Mesothelial cell of epicardium (in vitro differentiated cells): Measurements from ENCODE around the gene ATG5. TPM values are rescaled to one million over a fixed set of nuclear protein-coding genes. Genes with fewer than 3 reads are reported as not detected.

Experiments used
- DNase-seq, 2 experiments: peaks; one replicate each; pipeline ENCODE4 v3.0.0; 2021; ENCODE audit warnings: low spot score in 2 of 2; ENCODE audit not compliant: unreplicated experiment in 2 of 2
- H3K27ac Mint-ChIP-seq: 2 replicates; pipeline ENCODE4 v1.8.0; 2021; ENCODE audit warnings: mixed read lengths
- H3K27me3 Mint-ChIP-seq: 2 replicates; pipeline ENCODE4 v1.8.0; 2021; ENCODE audit warnings: low read depth, mixed read lengths
- H3K36me3 Mint-ChIP-seq: 2 replicates; pipeline ENCODE4 v1.8.0; 2021; ENCODE audit warnings: mixed read lengths
- H3K4me1 Mint-ChIP-seq: 2 replicates; pipeline ENCODE4 v1.8.0; 2021; ENCODE audit warnings: mixed read lengths
- H3K4me3 Mint-ChIP-seq: 2 replicates; pipeline ENCODE4 v1.8.0; 2021; ENCODE audit warnings: mild to moderate bottlenecking, moderate library complexity, mixed read lengths
- H3K9me3 Mint-ChIP-seq: 2 replicates; pipeline ENCODE4 v1.8.0; 2021; ENCODE audit warnings: mixed read lengths
- total RNA-seq: library from RNA; stranded (reverse); gene quantifications from 3 replicates; pipeline ENCODE4 v1.2.1, GENCODE V29; 2021
- TF ChIP-seq, protein P1 (sequence below): fragments of 200-600 bp; sonication (generic); IDR thresholded peaks from one replicate; pipeline ENCODE4 v1.5.0; 2021; ENCODE audit warnings: antibody characterized with exemption; ENCODE audit not compliant: unreplicated experiment

Gene ATG5
- total RNA-seq, 1 donor from 2014 or later, result 33.0 TPM

DNA sequence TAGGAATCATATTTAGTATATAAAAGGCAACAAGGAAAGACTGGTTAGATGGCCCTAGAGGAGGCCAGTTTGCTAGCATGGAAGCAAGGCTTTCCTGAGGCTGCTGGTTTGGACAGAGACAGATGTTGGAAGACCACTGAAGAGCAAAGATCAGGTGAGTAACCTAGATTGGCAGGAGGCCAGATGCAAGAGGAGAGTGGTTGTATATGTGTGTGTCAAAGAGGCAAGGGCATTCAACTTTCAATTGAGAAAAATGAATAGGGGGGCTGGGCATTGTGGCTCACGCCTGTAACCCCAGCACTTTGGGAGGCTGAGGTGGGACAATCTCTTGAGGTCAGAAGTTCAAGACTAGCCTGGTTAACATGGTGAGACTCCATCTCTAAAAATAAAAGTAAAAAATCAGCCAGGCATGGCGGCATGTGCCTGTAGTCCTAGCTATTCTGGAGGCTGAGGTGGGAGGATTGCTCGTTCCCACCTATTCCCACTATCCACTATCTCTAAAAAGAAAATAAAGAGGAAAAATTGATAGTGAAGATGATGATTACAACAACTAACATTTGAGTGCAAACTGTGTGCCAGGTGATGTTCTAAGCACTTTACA, 159.6 kb downstream of the ATG5 start:
- Mint-ChIP-seq H3K27ac (no peak overlapping the region), H3K27me3 (peaks cover 7% of the 10 kb centered on the region), H3K4me3 (no peak overlapping the region), H3K4me1 (no peaks in the 10 kb centered on the region), H3K9me3 (no peaks in the 10 kb centered on the region), H3K36me3 (no peaks in the 10 kb centered on the region)
- DNase-seq, result no peak
- TF ChIP-seq, protein P1, sequence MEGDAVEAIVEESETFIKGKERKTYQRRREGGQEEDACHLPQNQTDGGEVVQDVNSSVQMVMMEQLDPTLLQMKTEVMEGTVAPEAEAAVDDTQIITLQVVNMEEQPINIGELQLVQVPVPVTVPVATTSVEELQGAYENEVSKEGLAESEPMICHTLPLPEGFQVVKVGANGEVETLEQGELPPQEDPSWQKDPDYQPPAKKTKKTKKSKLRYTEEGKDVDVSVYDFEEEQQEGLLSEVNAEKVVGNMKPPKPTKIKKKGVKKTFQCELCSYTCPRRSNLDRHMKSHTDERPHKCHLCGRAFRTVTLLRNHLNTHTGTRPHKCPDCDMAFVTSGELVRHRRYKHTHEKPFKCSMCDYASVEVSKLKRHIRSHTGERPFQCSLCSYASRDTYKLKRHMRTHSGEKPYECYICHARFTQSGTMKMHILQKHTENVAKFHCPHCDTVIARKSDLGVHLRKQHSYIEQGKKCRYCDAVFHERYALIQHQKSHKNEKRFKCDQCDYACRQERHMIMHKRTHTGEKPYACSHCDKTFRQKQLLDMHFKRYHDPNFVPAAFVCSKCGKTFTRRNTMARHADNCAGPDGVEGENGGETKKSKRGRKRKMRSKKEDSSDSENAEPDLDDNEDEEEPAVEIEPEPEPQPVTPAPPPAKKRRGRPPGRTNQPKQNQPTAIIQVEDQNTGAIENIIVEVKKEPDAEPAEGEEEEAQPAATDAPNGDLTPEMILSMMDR, result no peak

DNA sequence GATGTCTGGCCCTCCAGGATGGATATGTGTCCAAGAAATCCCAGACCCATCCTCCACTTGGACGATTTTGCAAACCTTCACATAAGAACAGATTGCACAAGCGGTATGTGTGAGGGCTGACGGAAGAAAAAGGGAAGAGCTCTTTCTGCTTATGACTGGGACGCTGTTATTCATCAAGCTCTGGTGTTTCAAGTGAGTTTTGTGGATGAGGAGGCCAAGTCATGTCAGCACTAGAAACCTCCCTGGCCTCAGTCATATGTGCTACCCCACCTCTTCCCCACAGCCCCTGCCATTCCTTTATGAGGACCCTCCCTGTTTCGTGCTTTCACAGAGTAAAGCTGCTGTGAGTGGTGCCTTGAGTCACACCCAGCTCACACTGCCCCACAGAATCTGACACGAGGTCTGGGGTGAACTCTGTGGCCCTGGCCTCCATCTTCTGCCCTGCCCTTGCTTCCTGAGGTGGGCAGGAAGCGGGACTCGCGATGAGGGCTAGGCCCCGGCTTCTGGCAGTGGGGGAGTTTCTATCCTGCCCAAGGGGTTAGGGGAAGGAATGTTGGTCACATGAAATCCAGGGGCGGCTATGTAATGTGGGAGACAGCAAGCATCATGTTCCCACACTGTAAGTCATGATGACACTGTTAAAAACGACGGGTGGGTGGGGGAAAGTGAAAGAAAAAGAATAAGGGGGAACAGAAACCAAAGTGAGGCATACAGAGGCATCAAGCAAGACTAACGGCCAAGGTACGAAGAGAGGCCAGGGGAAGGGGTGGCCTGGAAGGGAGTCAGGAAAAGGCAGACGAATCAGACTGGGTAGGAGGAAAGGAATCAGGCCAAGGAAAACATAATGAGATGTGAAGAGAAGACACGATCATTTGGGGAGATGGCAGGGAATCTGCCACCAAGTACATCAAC, 161.3 kb downstream of the ATG5 start:
- no peaks in the 10 kb centered on the region for H3K27me3 Mint-ChIP-seq
- TF ChIP-seq, protein P1, result no peak
- H3K4me1 Mint-ChIP-seq, result no peaks in the 10 kb centered on the region
- no peaks in the 10 kb centered on the region for H3K36me3 Mint-ChIP-seq
- H3K9me3 Mint-ChIP-seq, result no peaks in the 10 kb centered on the region
- H3K27ac Mint-ChIP-seq, result no peak overlapping the region
- H3K4me3 Mint-ChIP-seq, result no peak overlapping the region
- DNase-seq, result no peak

DNA sequence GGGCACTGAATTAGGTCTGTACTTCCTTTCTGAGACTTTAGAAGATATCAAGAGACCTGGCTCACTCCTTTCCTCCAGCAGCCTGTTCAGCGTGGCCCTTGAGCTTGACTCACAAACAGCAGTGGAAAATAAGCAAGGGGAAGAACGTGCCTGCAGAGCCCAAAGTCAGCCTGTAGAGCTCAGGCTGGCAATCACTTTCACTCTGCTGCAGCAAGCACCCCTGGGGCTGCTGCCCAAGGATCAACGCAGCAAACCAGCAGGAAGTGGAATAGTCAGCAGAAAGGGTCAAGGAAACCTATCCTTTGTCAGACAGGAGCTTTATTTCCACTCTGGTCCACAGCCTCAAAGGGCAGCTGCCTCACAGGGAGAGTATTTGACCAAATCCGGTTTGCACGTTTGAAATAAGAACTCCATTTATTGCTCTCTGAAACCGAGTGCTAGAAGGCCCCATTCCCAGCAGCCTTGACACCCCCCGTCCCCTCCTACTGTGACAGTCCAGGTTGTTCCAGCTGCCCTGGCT, 162.1 kb downstream of the ATG5 start:
- Mint-ChIP-seq H3K4me3 (no peak overlapping the region), H3K27ac (no peak overlapping the region), H3K9me3 (no peaks in the 10 kb centered on the region), H3K36me3 (no peaks in the 10 kb centered on the region), H3K27me3 (peaks cover 4% of the 10 kb centered on the region), H3K4me1 (no peaks in the 10 kb centered on the region)
- TF ChIP-seq, protein P1, result no peak
- no peak for DNase-seq

DNA sequence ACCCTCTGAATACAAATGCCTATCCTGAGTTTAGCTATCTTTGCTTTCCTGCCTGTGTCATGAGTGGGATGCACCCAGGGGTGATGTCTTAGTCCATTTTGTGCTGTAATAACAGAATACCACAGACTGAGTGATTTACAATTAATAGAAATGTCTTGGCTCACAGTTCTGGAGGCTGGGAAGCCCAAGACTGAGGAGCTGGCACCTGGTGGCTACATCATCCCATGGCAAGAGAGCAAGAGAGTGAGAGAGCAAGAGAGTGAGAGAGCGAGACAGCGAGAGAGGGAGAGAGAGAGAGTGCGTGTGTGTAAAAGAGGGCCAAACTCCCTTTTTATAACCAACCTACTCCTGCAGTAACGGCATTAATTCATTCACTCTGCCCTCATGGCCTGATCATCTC, 162.6 kb downstream of the ATG5 start:
- Mint-ChIP-seq H3K4me3 (no peak overlapping the region), H3K27me3 (peaks cover 6% of the 10 kb centered on the region), H3K4me1 (no peaks in the 10 kb centered on the region), H3K36me3 (no peaks in the 10 kb centered on the region), H3K27ac (no peak overlapping the region), H3K9me3 (no peaks in the 10 kb centered on the region)
- DNase-seq, result no peak
- TF ChIP-seq, protein P1, result no peak

DNA sequence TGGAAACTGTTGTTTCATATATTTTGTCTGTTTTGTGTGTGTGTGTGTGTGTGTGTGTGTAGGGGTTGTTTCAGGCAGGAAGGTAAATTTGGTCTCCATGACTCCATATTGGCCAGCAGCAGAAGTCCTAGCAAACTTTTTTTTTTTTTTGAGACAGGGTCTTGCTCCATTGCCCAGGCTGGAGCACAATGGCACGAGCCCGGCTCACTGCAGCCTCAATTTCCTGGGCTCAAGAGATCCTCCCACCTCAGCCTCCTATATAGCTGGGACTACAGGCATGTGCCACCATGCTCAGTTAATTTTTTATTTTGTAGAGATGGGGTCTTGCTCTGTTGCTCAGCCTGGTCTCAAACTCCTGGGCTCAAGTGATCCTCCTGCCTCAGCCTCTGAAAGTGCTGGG, 163.7 kb downstream of the ATG5 start:
- H3K9me3 Mint-ChIP-seq, result no peaks in the 10 kb centered on the region

More for the DNA sequence above, 163.7 kb downstream of the ATG5 start:
- no peaks in the 10 kb centered on the region for H3K4me1 Mint-ChIP-seq
- H3K36me3 Mint-ChIP-seq, result no peaks in the 10 kb centered on the region
- no peak overlapping the region for H3K4me3 Mint-ChIP-seq
- TF ChIP-seq, protein P1, result no peak
- no peak for DNase-seq
- peaks cover 12% of the 10 kb centered on the region for H3K27me3 Mint-ChIP-seq
- H3K27ac Mint-ChIP-seq, result no peak overlapping the region
